GM12891 (cell line): Measurements from ENCODE around the gene FNDC3B.

Source experiments
- POLR2A ChIP-seq: IDR thresholded peaks from 2 replicates; pipeline ENCODE4 v1.6.1; 2011; ENCODE audit warnings: low read depth, low read length, control low read depth
- POLR2AphosphoS5 ChIP-seq: IDR thresholded peaks from 2 replicates; pipeline ENCODE4 v1.6.1; 2011; ENCODE audit warnings: low read depth, low read length, control low read depth
- SPI1 ChIP-seq: IDR thresholded peaks from 2 replicates; pipeline ENCODE4 v1.6.1; 2011; ENCODE audit warnings: low read depth, low read length, control low read depth
- TAF1 ChIP-seq: IDR thresholded peaks from 2 replicates; pipeline ENCODE4 v1.6.1; 2011; ENCODE audit warnings: low read depth, low read length, control low read depth

GRCh38 chr3:172397716-172398405 is 358.5 kb downstream of the FNDC3B start:
- no peak for TF ChIP-seq POLR2AphosphoS5
- no peak for TF ChIP-seq TAF1
- no peak for TF ChIP-seq POLR2A
- no peak for TF ChIP-seq SPI1
